Left renal pelvis (tissue), 4 donors: ENCODE data around the gene MRPL20. TPM values are rescaled to one million over a fixed set of nuclear protein-coding genes. Genes with fewer than 3 reads are reported as not detected.
"Not testable (repeated sequence)": the region's sequence is repeated elsewhere in the genome, so short reads cannot be mapped to it uniquely, and the experiment has no call there.

Experiments used
- DNase-seq, 4 donors: peaks; one replicate each; pipeline ENCODE4 v3.0.0-alpha.2; 2013; ENCODE audit warnings: low read depth in 4 of 4, low spot score in 3 of 4
- polyA plus RNA-seq, 4 donors: library from polyadenylated mRNA; unstranded; fragments of 120-200 nt; gene quantifications; one replicate each; pipeline ENCODE4 v1.2.1, GENCODE V29; 2013; ENCODE audit not compliant: insufficient read length in 4 of 4

MRPL20 gene
- polyA plus RNA-seq = 100 to 1,000 TPM in 3 of 4 donors, 10 to 100 TPM in 1; 89.3 to 155 (median 113) TPM

- peak; percentile 80 to 90 (median 85) for DNase-seq
Observed at GRCh38 chr1:1406821-1407635, at the start of gene MRPL20. Gene MRPL20, minus strand, starts transcription at chr1:1407293. Its CDS starts 76 bp downstream, at chr1:1407217.

GRCh38 chr1:1456683-1457255, 49.7 kb upstream of the MRPL20 start:
- not testable (repeated sequence) for DNase-seq

GRCh38 chr1:1455934-1456333, 48.8 kb upstream of the MRPL20 start:
- not testable (repeated sequence) for DNase-seq

- no peak for DNase-seq
Observed at GRCh38 chr1:1455366-1455884, 48.3 kb upstream of the MRPL20 start.

GRCh38 chr1:1454286-1455056, 47.4 kb upstream of the MRPL20 start:
- DNase-seq = not testable (repeated sequence)

GRCh38 chr1:1452882-1453281, 45.8 kb upstream of the MRPL20 start:
- DNase-seq = no peak

GRCh38 chr1:1452365-1452739, 45.3 kb upstream of the MRPL20 start:
- not testable (repeated sequence) for DNase-seq

GRCh38 chr1:1451696-1452364, 44.7 kb upstream of the MRPL20 start:
- DNase-seq = no peak

GRCh38 chr1:1450616-1451015, 43.5 kb upstream of the MRPL20 start:
- DNase-seq = not testable (repeated sequence)

GRCh38 chr1:1449099-1449739, 42.1 kb upstream of the MRPL20 start, which contains the start of gene ATAD3C:
Gene ATAD3C, plus strand, starts transcription at chr1:1449689. Its CDS starts 995 bp downstream, at chr1:1450684.
- no peak for DNase-seq

- not testable (repeated sequence) for DNase-seq
Observed at GRCh38 chr1:1446631-1447030, 39.5 kb upstream of the MRPL20 start.

- no peak for DNase-seq
Observed at GRCh38 chr1:1442069-1442770, 35.1 kb upstream of the MRPL20 start.

GRCh38 chr1:1441002-1441888, 34.2 kb upstream of the MRPL20 start:
- DNase-seq = no peak

- no peak for DNase-seq
Observed at GRCh38 chr1:1440262-1441001, 33.3 kb upstream of the MRPL20 start.

- no peak for DNase-seq
Observed at GRCh38 chr1:1439546-1440261, 32.6 kb upstream of the MRPL20 start.

GRCh38 chr1:1438531-1439381, 31.7 kb upstream of the MRPL20 start:
- no peak for DNase-seq
